ENCODE measurements around the gene MAN1A2.

The MAN1A2 gene

DNA sequence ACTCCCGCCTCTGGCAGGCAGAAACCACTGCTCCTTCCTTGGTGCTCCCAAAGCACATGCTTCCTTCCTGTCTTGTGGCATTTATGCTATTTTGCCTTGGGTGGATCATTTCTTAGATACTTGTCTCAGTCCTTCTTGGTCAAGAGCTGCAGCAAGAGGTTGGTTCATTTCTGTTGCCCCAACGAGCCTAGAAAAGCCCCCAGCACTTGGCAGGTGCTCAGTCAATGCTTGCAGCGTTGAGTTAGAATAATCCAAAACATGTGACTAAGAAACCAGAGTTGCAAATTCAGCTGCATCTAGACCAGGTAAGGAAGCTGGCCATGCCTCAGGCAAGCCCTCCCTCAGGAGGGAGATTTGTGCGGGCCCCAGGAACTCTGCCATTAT, 196.2 kb downstream of the MAN1A2 start:
- Histone ChIP-seq H3K9me3 (ENCODE audit: insufficient read depth, low read depth, low read length) (peaks cover 9% of the 10 kb centered on the region; the same call in 1 of the 2 replicates), H3K27me3 (ENCODE audit: insufficient read depth, low read length) (no peaks in the 10 kb centered on the region), H3K36me3 (ENCODE audit: insufficient read depth, low read depth, low read length) (no peaks in the 10 kb centered on the region), H3K27ac (ENCODE audit: low read length) (no peak overlapping the region), H3K4me1 (ENCODE audit: insufficient read depth, low read length) (no peaks in the 10 kb centered on the region), H3K4me3 (ENCODE audit: low read length) (no peak overlapping the region), H3K9ac (ENCODE audit: low read depth, low read length) (no peak overlapping the region)

DNA sequence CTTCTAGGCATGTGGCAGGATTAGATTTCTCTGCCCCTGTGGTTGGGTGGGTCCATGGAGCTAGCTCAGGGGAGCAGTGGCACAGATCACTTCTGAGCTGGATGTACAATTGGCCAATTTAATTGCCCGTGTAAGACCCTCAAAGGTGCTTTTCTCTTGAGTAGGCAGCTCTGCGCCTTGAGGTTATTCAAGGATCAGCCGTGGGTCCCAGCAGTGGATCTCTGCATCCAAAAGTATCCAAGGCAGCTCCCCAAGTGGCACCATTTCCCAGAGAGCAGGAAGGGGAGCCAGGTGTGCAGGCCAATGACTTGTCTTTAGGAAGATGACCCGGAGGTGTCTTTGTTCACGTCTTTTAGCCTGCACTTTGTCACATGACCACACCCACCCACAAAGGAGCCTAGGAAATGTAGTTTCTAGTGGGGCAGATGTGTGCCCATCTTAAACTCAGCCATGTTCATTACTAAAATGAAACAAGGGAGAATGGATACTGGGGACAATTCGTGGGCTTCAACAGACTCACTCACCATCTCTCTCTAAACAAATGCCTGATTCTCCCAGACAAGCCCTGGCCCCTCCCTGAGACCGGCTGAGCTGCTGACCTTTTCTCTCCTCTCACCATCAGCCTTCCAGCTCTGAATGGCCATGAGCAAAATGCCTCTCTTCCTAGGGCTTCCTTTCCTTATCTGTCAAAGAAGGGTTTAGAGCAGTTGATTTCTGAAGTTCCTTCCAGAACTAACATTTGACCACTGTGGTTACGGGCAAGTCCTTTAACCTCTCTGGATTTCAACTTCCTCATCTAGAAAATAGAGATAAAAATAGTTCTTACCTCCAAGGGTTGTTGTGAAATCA, 197.2 kb downstream of the MAN1A2 start:
- no peak overlapping the region for H3K4me3 ChIP-seq (ENCODE audit: low read length)
- H3K36me3 ChIP-seq (ENCODE audit: insufficient read depth, low read depth, low read length): no peaks in the 10 kb centered on the region
- H3K27me3 ChIP-seq (ENCODE audit: insufficient read depth, low read length): no peaks in the 10 kb centered on the region
- H3K9me3 ChIP-seq (ENCODE audit: insufficient read depth, low read depth, low read length): no peaks in the 10 kb centered on the region
- H3K9ac ChIP-seq (ENCODE audit: low read depth, low read length): no peak overlapping the region
- H3K4me1 ChIP-seq (ENCODE audit: insufficient read depth, low read length): no peaks in the 10 kb centered on the region
- H3K27ac ChIP-seq (ENCODE audit: low read length): no peak overlapping the region

DNA sequence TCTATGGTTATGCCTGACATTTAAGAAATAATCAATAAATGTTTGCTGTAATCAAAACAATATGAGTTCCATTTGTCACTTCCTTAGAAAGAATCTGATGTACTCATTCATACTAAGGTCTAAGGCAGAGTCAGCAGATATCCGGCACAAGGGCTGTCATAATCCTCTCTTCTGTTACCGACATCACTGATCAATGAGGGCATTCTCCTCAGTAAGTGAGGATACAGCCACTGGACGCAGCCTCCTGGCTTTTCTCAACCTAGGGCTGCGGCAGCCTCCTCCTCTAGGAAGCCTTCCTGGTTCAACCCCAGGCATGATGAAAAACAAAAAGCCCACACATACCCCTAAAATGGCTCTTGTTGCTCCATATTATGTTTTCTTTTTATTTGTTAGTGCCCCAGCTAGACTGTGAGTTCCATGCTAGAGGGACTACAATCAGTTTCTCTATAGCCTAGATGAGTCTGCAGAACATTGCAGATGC, 197.9 kb downstream of the MAN1A2 start:
- Histone ChIP-seq H3K36me3 (ENCODE audit: insufficient read depth, low read depth, low read length) (no peaks in the 10 kb centered on the region), H3K4me1 (ENCODE audit: insufficient read depth, low read length) (no peaks in the 10 kb centered on the region), H3K9ac (ENCODE audit: low read depth, low read length) (no peak overlapping the region), H3K9me3 (ENCODE audit: insufficient read depth, low read depth, low read length) (no peaks in the 10 kb centered on the region), H3K27me3 (ENCODE audit: insufficient read depth, low read length) (no peaks in the 10 kb centered on the region), H3K27ac (ENCODE audit: low read length) (no peak overlapping the region), H3K4me3 (ENCODE audit: low read length) (no peak overlapping the region)

DNA sequence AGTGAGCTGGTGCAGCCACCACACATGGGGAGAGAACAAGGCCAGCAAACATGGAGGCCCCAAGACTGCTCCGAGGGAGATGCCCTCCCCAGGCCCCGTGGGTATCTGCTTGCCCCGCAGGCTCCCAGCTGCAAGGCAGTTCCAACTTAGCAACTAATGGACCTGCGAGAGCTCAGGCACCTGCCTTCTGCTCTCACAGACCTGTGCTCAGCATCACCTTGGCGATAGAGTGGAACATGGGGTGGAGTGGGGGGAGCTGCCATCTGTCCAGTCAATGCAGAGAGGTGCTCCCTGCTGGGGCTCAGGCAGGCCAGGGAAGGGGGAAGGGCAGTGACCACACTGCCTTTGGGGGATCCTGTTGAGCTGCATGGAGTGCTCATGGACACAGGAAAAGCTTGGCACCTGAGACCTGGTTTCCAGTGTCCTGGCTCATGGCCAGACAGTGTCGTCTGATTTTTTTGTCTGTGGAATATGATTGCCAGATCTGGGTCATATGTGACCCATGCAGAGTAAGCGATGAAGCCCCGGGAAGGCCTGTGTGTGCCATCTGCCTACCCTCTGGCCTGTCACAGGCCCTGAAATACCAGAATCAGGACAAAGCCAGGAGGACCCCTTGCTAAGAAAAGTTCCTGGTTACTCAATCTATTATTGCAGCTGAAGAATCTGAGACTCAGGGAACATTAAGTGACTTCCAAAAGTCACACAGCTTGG, 198.7 kb downstream of the MAN1A2 start:
- Histone ChIP-seq H3K9ac (ENCODE audit: low read depth, low read length) (no peak overlapping the region), H3K9me3 (ENCODE audit: insufficient read depth, low read depth, low read length) (no peaks in the 10 kb centered on the region), H3K4me1 (ENCODE audit: insufficient read depth, low read length) (no peaks in the 10 kb centered on the region), H3K27ac (ENCODE audit: low read length) (no peak overlapping the region), H3K27me3 (ENCODE audit: insufficient read depth, low read length) (no peaks in the 10 kb centered on the region), H3K4me3 (ENCODE audit: low read length) (no peak overlapping the region), H3K36me3 (ENCODE audit: insufficient read depth, low read depth, low read length) (no peaks in the 10 kb centered on the region)

DNA sequence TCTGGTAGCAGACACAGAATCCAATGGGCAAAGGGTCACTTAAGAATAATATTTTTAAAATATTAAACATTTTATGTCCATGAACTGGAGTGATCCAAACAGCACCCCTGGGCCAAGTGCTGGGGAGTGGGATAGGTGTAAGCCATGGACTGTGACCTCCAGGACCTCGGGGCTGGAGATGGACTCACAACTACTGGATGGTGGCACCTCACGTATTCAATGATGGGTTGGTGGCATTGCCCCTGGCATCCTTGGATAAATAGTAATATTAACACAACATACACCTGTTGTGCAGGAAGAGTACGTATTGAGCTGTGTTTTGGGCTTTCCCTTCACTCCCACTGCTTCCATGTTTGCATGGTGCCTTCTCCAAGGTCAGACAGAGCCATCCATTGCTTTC, 199.3 kb downstream of the MAN1A2 start:
- H3K36me3 ChIP-seq (ENCODE audit: insufficient read depth, low read depth, low read length): no peaks in the 10 kb centered on the region
- no peaks in the 10 kb centered on the region for H3K27me3 ChIP-seq (ENCODE audit: insufficient read depth, low read length)

DNA sequence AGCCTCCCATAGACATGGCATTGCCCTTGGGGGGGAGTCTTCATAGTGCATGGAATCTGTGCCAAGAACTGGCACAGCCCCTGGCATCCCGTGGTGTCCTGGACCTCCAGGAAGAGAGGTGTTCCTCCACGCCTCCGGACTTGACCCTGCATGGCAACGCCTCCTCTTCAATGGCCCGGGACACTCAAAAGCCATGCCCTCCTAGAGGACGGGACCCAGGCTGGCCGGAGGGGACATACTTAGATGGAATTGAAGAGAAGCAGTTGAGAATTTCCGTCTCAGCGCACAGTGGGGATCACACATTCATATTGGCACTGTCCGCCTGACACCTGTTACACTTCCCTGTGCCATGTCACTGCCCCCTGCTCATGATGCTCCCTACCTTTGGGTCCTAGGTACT, 200.2 kb downstream of the MAN1A2 start:
- Histone ChIP-seq H3K9me3 (ENCODE audit: insufficient read depth, low read depth, low read length) (no peaks in the 10 kb centered on the region), H3K4me1 (ENCODE audit: insufficient read depth, low read length) (no peaks in the 10 kb centered on the region), H3K27me3 (ENCODE audit: insufficient read depth, low read length) (no peaks in the 10 kb centered on the region), H3K9ac (ENCODE audit: low read depth, low read length) (no peak overlapping the region), H3K36me3 (ENCODE audit: insufficient read depth, low read depth, low read length) (no peaks in the 10 kb centered on the region), H3K4me3 (ENCODE audit: low read length) (no peak overlapping the region), H3K27ac (ENCODE audit: low read length) (no peak overlapping the region)

More for the DNA sequence above, 199.3 kb downstream of the MAN1A2 start:
- Histone ChIP-seq H3K9me3 (ENCODE audit: insufficient read depth, low read depth, low read length) (no peaks in the 10 kb centered on the region), H3K27ac (ENCODE audit: low read length) (no peak overlapping the region), H3K4me1 (ENCODE audit: insufficient read depth, low read length) (no peaks in the 10 kb centered on the region), H3K4me3 (ENCODE audit: low read length) (no peak overlapping the region), H3K9ac (ENCODE audit: low read depth, low read length) (no peak overlapping the region)

DNA sequence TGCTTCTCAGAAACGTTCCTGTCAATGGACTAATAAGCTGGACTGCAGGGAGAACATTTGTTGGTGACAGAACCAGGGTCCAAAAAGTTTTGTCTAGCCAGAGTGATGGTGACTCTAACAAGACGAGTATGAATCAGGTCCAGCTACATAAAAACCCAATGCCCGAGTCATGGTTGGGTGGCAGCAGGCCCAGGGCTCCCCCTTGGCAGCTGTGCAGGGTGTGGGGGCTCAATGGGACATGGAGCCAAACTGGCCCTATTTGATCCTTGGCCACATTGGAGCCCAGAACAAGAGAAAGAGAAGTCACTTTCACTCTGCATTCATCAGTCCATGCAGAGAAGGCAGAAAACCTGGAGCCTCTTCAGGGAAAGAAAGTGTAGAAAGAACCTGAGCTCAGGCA, 200.7 kb downstream of the MAN1A2 start:
- H3K4me3 ChIP-seq (ENCODE audit: low read length): no peak overlapping the region
- H3K4me1 ChIP-seq (ENCODE audit: insufficient read depth, low read length): no peaks in the 10 kb centered on the region
- no peaks in the 10 kb centered on the region for H3K27me3 ChIP-seq (ENCODE audit: insufficient read depth, low read length)
- no peaks in the 10 kb centered on the region for H3K36me3 ChIP-seq (ENCODE audit: insufficient read depth, low read depth, low read length)
- no peaks in the 10 kb centered on the region for H3K9me3 ChIP-seq (ENCODE audit: insufficient read depth, low read depth, low read length)
- H3K9ac ChIP-seq (ENCODE audit: low read depth, low read length): no peak overlapping the region
- no peak overlapping the region for H3K27ac ChIP-seq (ENCODE audit: low read length)

DNA sequence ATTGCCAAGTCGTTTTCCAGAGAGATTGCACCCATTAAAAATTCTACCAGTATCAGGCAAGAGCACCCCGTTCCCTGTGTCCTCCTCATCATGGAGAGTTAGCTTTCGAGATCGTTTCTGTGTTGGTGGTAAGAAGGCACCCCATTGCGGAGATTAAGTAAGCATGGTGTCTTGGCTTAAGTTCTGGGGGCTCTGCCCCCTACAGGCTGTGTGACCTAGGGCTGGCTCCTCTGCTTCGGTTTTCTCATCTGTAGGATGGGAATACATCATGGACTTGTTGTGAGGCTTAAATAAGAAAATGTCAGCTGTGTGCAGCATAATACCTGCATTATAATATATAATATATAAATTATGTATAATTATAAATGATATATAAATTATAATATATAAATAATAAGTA, 201.8 kb downstream of the MAN1A2 start:
- Histone ChIP-seq H3K36me3 (ENCODE audit: insufficient read depth, low read depth, low read length) (no peaks in the 10 kb centered on the region), H3K9ac (ENCODE audit: low read depth, low read length) (no peak overlapping the region), H3K9me3 (ENCODE audit: insufficient read depth, low read depth, low read length) (no peaks in the 10 kb centered on the region), H3K4me3 (ENCODE audit: low read length) (no peak overlapping the region), H3K27me3 (ENCODE audit: insufficient read depth, low read length) (no peaks in the 10 kb centered on the region), H3K4me1 (ENCODE audit: insufficient read depth, low read length) (peaks cover 2% of the 10 kb centered on the region; the same call in 1 of the 2 replicates), H3K27ac (ENCODE audit: low read length) (no peak overlapping the region)

DNA sequence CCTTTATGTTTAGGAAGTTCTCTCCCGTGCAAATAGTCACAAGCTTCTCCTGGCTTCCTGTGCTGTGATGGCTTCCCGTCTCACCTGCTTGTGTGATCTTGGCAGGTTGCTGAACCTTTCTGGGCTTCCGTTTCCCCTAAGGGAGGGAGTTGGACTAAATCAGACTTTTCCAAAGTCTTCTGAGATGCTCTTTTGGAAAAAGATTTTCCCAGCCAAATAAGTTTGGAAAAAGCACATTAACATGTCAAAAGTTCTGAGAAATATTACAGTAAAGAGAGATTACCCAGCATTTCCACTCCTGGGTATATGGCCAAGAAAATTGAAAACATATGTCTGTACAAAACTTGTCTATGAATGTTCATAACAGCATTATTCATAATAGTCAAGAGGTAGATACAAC, 202.6 kb downstream of the MAN1A2 start:
- Histone ChIP-seq H3K27me3 (ENCODE audit: insufficient read depth, low read length) (no peaks in the 10 kb centered on the region), H3K4me1 (ENCODE audit: insufficient read depth, low read length) (peaks cover 10% of the 10 kb centered on the region; the same call in 1 of the 2 replicates), H3K36me3 (ENCODE audit: insufficient read depth, low read depth, low read length) (no peaks in the 10 kb centered on the region), H3K9ac (ENCODE audit: low read depth, low read length) (no peak overlapping the region), H3K9me3 (ENCODE audit: insufficient read depth, low read depth, low read length) (no peaks in the 10 kb centered on the region), H3K27ac (ENCODE audit: low read length) (no peak overlapping the region), H3K4me3 (ENCODE audit: low read length) (no peak overlapping the region)

DNA sequence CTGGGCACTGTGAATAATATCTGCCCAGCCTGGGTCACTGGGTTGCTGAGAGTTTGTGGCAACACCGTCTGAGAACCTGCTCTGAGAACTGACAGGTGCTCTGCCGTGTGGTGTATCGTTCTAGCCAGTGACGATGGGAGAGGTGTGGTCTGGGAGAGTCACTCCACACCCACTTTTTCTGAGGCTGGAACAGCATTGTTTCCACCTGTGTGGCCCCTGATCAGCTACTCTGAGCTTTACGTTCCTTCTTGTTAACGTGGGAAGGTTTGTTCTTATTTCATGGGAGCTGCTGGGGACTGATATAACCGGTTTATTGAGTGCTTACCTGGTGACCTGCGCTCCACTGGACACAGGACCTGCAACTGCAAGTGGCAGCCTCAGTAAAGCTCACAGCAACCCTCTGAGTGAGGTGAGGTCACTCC, 203.8 kb downstream of the MAN1A2 start:
- H3K27ac ChIP-seq (ENCODE audit: low read length): no peak overlapping the region
- H3K27me3 ChIP-seq (ENCODE audit: insufficient read depth, low read length): no peaks in the 10 kb centered on the region
- H3K4me1 ChIP-seq (ENCODE audit: insufficient read depth, low read length): peaks cover 14% of the 10 kb centered on the region; the same call in 1 of the 2 replicates
- no peak overlapping the region for H3K4me3 ChIP-seq (ENCODE audit: low read length)
- no peaks in the 10 kb centered on the region for H3K9me3 ChIP-seq (ENCODE audit: insufficient read depth, low read depth, low read length)
- H3K9ac ChIP-seq (ENCODE audit: low read depth, low read length): no peak overlapping the region
- no peaks in the 10 kb centered on the region for H3K36me3 ChIP-seq (ENCODE audit: insufficient read depth, low read depth, low read length)

DNA sequence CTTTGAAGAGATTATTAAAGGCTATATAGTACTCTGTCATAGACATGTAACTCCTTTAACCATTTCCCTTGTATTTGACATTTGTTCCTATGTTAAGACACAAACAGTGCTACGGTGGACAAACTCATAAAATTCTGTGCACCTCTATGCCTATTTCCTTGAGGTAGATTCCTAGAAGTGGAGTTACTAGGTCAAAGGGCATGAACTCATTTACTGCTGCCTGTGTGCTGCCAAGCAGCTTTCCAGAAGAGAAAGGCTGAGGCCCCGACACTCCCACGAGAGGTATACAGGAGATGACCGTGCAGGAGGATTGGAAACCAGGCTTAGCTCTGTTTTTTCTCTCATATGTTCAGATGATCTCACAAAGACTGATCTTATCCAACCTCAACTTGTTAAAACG, 204.2 kb downstream of the MAN1A2 start:
- no peaks in the 10 kb centered on the region for H3K27me3 ChIP-seq (ENCODE audit: insufficient read depth, low read length)
- H3K4me1 ChIP-seq (ENCODE audit: insufficient read depth, low read length): peaks cover 14% of the 10 kb centered on the region; the same call in 1 of the 2 replicates
- no peak overlapping the region for H3K4me3 ChIP-seq (ENCODE audit: low read length)
- no peak overlapping the region for H3K27ac ChIP-seq (ENCODE audit: low read length)
- H3K9ac ChIP-seq (ENCODE audit: low read depth, low read length): no peak overlapping the region
- no peaks in the 10 kb centered on the region for H3K9me3 ChIP-seq (ENCODE audit: insufficient read depth, low read depth, low read length)
- no peaks in the 10 kb centered on the region for H3K36me3 ChIP-seq (ENCODE audit: insufficient read depth, low read depth, low read length)

DNA sequence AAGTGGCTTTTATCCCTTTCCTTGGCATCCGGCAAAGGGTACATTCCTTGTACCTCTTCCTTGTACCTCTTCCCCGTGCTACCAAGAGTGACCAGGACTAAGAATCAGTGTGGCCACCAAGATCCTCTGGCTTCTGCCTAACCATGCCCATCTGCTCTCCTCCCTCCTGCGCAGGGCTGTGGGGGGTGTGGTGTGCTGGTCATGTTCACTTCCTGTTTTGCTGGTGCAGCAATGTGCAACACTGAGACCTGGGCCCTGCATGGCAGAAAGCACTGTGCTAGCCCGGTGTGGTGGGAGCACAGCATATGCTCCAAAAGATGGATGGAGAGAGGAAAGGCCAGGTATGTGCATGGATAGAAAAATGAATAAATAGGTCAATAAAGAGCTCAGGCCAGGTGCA, 205.3 kb downstream of the MAN1A2 start:
- no peaks in the 10 kb centered on the region for H3K9me3 ChIP-seq (ENCODE audit: insufficient read depth, low read depth, low read length)
- no peaks in the 10 kb centered on the region for H3K27me3 ChIP-seq (ENCODE audit: insufficient read depth, low read length)
- no peak overlapping the region for H3K27ac ChIP-seq (ENCODE audit: low read length)
- no peaks in the 10 kb centered on the region for H3K36me3 ChIP-seq (ENCODE audit: insufficient read depth, low read depth, low read length)
- H3K4me3 ChIP-seq (ENCODE audit: low read length): no peak overlapping the region
- no peak overlapping the region for H3K9ac ChIP-seq (ENCODE audit: low read depth, low read length)
- peaks cover 14% of the 10 kb centered on the region; the same call in 1 of the 2 replicates for H3K4me1 ChIP-seq (ENCODE audit: insufficient read depth, low read length)

Data from iPS-20b (cell line).